Smooth muscle cell of the coronary artery (primary cell): Measurements from ENCODE around the gene WBP1. TPM values are rescaled to one million over a fixed set of nuclear protein-coding genes. Genes with fewer than 3 reads are reported as not detected.

Experiments used
- total RNA-seq: library from RNA; depleted of rRNA; stranded (reverse); fragments of >200 nt; gene quantifications from 2 replicates; pipeline ENCODE4 v1.2.3, GENCODE V29; 2014; ENCODE audit warnings: low replicate concordance

The WBP1 gene
- total RNA-seq = 68.7 and 75.7 TPM in 2 replicates

DNA sequence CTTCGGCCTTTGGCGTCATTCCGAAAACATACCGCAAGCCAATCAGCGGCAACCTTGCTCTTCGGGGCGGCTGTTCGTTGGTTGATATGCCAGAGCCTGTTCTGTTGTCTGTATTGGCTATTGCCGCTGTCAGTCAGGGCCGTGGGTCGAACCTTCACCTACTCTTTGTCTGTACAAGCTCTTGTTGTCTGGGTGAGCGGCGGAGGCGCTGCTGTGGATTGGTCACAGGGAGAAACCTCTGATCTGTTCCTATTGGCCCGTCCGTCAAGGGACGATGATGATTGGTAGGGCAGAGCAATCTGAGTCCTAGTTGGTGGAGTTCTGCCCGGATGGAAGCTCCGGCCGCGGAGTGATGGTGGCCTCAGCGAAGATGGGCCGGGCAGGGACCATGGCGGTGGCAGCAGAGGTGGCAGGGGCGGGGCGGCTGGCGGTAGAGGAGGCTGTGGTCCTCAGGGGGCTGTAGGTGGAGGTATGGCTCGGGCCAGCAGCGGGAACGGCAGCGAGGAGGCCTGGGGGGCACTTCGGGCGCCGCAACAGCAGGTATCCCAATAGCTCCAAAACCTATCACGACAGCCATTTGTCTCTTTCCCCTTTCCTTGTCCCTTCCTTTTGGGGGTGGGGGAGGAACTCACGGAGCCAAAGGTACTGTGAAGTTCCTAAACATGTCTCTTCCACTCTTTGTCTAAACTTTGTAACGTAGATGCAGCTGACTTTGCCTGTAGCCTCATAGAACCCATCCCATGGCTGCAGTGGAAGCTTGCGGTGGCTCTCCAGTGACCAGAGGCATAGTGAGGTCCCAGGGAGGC is at the start of gene WBP1:
TSS of gene WBP1 (plus strand) at position 307 of the 806 bp plus-strand sequence. CDS start at position 472, 165 bp downstream.

DNA sequence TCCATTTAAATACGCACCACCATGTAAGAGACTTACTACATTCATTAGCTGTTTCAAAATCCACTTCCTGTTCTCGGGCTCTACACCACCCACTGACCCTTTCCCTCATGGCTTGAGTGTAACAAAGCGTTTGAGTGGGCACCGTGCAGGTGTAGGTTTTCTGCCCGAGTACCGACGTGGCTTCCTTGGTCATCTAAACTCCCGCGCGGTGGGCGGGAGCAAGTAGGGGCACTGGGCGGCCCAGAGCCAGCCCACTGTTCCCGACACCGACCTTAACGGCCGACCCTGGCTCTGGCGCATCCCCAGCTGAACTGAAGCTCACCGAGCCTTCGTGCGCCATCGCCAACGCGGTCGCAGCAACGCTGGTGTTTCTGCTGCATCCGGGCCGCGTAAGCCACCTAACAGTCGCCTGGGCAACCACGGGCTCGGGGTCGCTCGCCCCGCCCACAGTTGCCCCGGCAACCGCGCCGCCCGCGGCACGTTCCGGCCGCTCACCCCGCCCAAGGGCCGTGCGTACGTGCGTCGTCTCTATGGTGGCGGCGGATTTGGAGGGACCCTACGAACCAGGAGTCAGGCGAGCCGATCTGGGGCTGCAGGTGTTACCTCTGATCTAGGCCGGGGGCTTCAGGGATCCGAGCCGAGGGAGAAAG is 36.9 kb upstream of the WBP1 start, which contains the start of the genes C2orf81 and WDR54:
TSS of gene C2orf81 (minus strand) at position 399 of the 650 bp plus-strand sequence. CDS start at position 340, 59 bp downstream.
TSS of gene WDR54 (plus strand) at position 510 of the 650 bp plus-strand sequence. CDS start 424 bp downstream, outside the sequence.

DNA sequence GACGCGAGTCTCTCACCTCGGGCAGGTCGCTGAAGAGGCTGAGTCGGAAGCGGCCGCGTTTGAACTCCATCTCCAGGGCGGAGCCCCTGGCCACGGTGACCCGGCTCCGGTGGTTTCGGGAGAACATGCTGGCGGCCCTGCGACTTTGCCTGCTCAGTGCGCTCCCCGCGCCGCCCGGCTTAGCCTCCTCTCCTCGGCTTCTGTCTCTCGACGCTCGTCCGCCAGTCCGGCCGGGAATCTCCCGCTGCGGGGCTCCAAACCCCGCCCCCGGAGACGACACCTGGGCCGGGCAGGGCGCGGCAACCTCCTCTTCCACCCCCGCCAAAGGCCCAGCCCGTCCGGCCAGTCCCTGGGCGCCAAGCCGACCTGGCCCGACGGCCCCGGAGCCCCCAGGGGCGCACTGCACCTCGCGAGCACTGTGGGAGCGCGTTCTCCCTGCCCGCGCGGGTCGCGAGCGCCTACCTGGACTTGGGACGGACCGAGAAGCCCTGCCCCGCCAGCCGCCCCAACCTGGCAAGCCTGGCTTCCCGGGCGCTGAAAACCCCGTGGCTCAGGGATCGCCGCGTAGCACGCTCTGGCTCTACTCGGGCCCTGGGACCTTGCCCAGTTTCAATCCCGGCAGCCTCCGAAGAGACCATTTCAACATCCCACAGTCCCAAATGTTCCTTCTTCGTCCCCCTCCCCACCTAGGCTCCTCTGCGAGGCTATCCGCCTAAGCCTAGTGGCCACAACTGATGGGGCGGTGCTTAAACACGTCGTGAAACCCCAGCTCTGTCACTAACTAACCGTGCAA is 16.4 kb upstream of the WBP1 start, which contains the start of gene RTKN:
TSS of gene RTKN (minus strand) at position 248 of the 793 bp plus-strand sequence. CDS start at position 127, 121 bp downstream.

DNA sequence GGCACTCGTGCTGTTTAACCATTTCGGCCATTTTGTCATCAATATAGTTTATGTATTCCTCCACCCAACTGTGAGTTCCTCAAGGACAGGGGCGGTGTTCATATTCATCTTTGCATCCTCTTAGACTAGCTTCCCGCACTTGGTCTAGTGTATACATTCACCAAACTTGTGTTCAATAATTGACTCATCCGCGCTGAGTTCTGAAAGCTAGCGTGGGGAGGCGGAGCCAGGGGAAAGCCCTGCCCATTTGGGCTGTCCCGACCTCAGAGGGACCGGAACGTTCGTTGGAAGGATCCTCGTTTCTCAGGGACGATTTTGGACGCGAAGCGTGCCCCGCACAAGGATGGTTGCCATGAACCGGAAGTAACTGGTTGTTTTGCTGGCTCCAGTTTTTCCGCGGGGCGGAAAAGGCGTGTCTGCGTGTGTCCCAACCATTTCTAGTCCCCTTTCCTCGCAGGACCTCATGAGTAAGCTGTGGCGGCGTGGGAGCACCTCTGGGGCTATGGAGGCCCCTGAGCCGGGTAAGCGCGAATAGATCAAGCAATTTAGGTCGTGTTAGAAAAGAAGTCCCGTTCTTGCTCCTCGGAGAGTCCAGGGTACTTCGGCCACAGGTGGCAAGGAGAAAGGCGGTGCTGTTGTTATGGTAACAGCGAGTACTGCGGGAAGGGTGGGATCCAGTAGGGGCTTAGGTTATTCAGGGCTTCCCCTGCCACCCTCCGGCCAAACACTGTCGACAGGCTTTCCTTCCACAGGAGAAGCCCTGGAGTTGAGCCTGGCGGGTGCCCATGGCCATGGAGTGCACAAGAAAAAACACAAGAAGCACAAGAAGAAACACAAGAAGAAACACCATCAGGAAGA is 3.4 kb upstream of the WBP1 start, which contains the start of gene INO80B:
TSS of gene INO80B (plus strand) at position 434 of the 858 bp plus-strand sequence. CDS start at position 464, 30 bp downstream.

DNA sequence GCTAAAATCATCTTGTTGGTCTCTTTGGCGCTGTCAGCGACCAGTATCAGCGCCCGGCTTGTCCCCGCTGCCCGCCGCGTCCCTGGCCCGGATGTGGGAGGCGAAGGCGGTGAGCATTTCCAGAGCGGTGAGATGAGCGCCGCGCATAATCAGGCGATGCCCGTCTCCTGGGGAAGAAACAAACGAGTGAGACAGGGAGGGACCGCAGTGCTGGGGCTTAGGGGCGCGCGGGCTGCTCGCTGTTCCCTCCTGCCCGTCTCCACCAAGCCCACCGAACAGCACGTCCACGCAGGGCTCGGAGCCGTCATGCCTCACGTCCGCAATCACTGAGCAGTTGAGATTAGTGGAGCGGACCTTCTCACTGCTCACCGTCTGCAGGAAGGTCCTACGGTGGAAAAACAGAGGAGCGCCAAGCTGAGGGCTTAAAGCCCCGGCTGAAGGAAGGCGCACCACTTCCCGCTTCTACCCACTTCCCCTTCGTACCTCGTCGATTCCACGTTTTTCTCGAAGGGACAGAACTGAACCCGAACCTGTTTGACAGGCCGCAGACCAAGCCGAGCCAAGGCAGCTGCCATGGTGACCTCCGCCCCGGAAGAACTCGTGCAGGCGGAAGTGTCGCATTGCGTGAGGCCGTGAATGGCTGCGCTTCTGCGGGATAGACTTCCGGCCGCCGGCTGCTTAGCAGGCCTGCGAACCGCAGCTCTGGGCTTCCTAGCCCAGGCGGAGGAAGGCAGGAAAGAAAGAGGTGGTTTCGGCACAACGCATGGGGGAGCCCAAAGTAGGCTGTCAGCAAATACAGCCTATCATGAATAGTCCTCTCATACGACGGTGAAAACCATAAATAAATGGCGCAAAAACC is 14.1 kb downstream of the WBP1 start, which contains the start of gene MRPL53:
TSS of gene MRPL53 (minus strand) at position 595 of the 859 bp plus-strand sequence. CDS start at position 575, 20 bp downstream.

DNA sequence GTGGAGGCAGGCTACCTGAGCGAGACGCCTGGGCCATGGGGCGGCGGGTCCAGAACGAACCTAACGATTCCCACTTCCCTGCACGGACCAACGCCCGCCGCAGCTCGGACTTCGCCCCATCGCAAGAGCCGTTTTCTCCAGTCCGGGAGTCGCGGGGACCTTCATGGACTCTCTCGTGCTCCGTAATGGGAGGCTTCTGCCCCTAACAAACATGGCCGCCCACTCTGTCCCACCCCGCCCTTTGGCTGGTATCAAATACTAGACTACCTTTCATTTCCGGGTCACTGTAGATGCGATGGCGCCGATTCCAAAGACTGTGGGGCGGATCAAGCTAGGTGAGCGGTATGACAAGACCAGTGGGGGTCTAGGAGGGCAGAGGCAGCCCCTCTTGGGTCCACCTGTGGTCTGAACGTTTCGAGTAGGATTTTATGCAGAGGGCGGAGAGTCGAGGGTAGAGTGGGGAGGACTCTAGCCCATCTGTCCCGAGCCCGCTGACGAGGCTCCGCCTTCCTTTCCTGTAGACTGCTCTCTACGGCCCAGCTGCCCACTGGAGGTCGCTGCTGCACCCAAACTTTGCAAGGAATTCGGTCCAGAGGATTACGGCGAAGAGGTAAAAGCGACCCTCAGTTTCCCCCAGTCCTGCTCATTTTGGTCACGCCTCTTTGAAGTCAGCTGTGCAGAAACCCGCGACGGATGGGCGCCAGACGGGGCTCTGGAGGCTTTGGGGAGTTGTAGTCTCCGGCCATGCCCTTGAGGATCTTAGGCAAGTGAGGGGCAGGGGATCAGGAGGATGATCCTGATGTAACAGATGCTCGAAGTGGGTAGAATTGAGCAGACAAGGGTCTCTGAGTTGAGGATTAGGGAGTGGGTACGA is 24.8 kb downstream of the WBP1 start, which contains the start of the genes CCDC142 and TTC31:
TSS of gene CCDC142 (minus strand) at position 198 of the 874 bp plus-strand sequence. CDS start at position 37, 161 bp downstream.
TSS of gene TTC31 (plus strand) at position 281 of the 874 bp plus-strand sequence. CDS start at position 296, 15 bp downstream.

DNA sequence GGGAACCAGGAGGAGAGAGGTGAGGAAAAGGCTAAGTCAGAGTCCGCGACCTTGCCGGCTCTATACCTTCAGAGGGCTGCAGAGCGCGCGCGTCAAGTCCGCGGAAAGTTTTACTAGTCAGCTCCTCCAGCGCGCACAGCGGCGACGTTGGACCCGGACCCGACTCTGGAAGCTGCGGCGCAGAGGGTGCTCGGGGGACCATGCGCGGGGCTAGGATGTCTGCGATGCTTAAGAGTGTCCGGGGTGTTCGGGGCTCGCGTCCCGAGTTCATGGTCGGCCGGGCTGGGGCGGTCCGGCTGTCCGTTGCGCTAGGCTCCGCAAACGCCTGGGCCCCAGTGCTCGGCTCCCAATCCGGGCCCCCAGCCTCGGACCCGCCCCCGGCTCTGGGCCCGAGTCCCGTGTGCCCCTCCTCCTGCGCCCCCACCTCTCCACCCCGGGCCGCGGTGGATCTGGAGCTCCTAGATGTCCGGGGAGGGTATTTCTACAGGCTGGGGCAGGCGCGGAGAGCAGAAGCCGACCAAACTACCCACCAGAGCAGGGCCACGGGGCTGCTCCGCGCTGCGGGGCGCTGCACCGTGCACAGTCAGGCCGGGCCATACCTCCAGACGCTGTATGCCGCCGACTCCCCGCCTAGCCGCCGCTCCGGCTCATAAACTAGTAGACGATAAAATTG is 41.2 kb downstream of the WBP1 start, which contains the start of gene LBX2:
TSS of gene LBX2 (minus strand) at position 337 of the 673 bp plus-strand sequence. CDS start at position 271, 66 bp downstream.

DNA sequence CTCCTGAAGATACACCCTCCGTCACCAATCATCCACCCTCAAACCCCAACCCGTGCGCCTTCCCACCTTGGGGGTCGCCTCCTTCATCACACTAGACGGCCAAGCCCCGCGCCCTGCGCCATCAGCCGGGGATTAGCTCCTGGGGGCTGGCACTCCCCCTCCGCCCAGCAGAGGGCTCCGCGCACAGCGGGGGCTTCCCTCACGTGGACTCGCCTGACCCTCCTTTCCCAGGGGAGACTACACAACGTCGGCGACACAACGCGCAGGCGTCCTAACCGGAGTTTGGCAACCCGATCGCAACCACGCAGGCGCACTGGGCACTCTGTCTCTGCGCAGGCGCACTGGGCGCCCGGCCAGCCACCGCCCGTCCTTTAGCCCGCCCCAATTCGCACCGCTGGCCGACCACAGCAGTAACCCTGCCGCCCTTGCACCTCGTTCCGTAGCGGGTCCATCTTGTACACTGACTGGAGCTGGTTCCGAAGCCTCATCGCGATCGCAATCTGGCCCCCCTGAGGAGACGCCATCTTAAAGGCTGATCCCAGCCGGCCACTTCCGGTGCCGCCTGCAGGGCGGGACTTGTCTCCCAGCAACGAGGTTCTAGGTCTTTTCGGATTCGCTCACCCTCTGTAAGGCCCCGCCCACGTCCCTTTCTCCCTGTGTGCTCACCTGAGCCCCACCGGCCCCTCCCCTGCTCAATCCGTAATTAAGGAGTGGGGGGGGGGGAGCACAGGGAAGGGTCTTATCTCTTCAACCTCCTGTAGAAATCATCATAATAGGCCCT is 49.1 kb downstream of the WBP1 start, which contains the start of gene PCGF1:
TSS of gene PCGF1 (minus strand) at position 551 of the 781 bp plus-strand sequence. CDS start at position 524, 27 bp downstream.

Other genes starting within 250 kb of the WBP1 start
- gene SLC4A5, start 115.0 kb upstream of the WBP1 start, total RNA-seq = 0.08 TPM in 1 of 2 replicates, not detected in the other
- 180 and 332 TPM in 2 replicates for gene DCTN1, start 78.1 kb upstream of the WBP1 start, total RNA-seq
- gene C2orf81, start 36.8 kb upstream of the WBP1 start, total RNA-seq = 0.59 and 0.98 TPM in 2 replicates
- 31.8 and 40.5 TPM in 2 replicates for gene WDR54, start 36.7 kb upstream of the WBP1 start, total RNA-seq
- 11.0 and 16.5 TPM in 2 replicates for gene RTKN, start 16.5 kb upstream of the WBP1 start, total RNA-seq
- 9.2 and 41.0 TPM in 2 replicates for gene INO80B, start 3.4 kb upstream of the WBP1 start, total RNA-seq
- 42.6 and 54.5 TPM in 2 replicates for gene MOGS, start 6.9 kb downstream of the WBP1 start, total RNA-seq
- gene MRPL53, start 14.2 kb downstream of the WBP1 start, total RNA-seq = 54.0 and 95.4 TPM in 2 replicates
- gene CCDC142, start 24.6 kb downstream of the WBP1 start, total RNA-seq = 14.8 and 20.5 TPM in 2 replicates
- gene TTC31, start 24.6 kb downstream of the WBP1 start, total RNA-seq = 7.8 and 8.2 TPM in 2 replicates
- 0.30 and 0.94 TPM in 2 replicates for gene LBX2, start 41.2 kb downstream of the WBP1 start, total RNA-seq
- 21.1 and 36.6 TPM in 2 replicates for gene PCGF1, start 49.3 kb downstream of the WBP1 start, total RNA-seq
- gene TLX2, start 56.0 kb downstream of the WBP1 start, total RNA-seq = not detected in 2 replicates
- not detected in 2 replicates for gene DQX1, start 67.8 kb downstream of the WBP1 start, total RNA-seq
- 78.0 and 99.1 TPM in 2 replicates for gene AUP1, start 71.3 kb downstream of the WBP1 start, total RNA-seq
- gene HTRA2, start 71.5 kb downstream of the WBP1 start, total RNA-seq = 41.3 and 60.8 TPM in 2 replicates
- gene LOXL3, start 95.5 kb downstream of the WBP1 start, total RNA-seq = 25.5 and 62.8 TPM in 2 replicates
- 21.3 and 32.8 TPM in 2 replicates for gene DOK1, start 96.3 kb downstream of the WBP1 start, total RNA-seq
- gene M1AP, start 189.9 kb downstream of the WBP1 start, total RNA-seq = 0.08 TPM in 1 of 2 replicates, not detected in the other
- 5.5 and 5.6 TPM in 2 replicates for gene SEMA4F, start 195.8 kb downstream of the WBP1 start, total RNA-seq